HCT116 (cell line): ENCODE measurements around the gene NR2F2.

ENCODE experiments used
- CEBPB ChIP-seq: IDR thresholded peaks from 2 replicates; pipeline ENCODE4 v1.6.1; 2012; ENCODE audit warnings: low read depth
- CTCF ChIP-seq, 3 experiments: fragments of 200-600 bp in 1 of 3; sonication (generic) in 1 of 3; IDR thresholded peaks in 2 of 3; conservative IDR thresholded peaks in 1 of 3; 2 replicates each; pipeline ENCODE4 v1.5.1; 2012 to 2017; ENCODE audit warnings: low read depth in 2 of 3, low read length in 2 of 3, antibody characterized with exemption in 1 of 3, borderline replicate concordance in 1 of 3, control low read depth in 1 of 3, mild to moderate bottlenecking in 1 of 3, mixed read lengths in 1 of 3, mixed run types in 1 of 3, moderate library complexity in 1 of 3; ENCODE audit not compliant: insufficient read depth in 1 of 3
- EZH2 ChIP-seq: fragments of 200-600 bp; sonication (generic); IDR thresholded peaks from 2 replicates; pipeline ENCODE4 v1.6.1; 2017; ENCODE audit warnings: antibody characterized with exemption, mixed run types
- EZH2phosphoT487 ChIP-seq: fragments of 200-600 bp; IDR thresholded peaks from 2 replicates; pipeline ENCODE4 v1.6.1; 2018; ENCODE audit warnings: antibody characterized with exemption, borderline replicate concordance
- POLR2A ChIP-seq: IDR thresholded peaks from 2 replicates; pipeline ENCODE4 v1.7.0; 2011; ENCODE audit warnings: borderline replicate concordance; ENCODE audit not compliant: insufficient read depth, insufficient read length; ENCODE audit errors: extremely low read depth
- RAD21 ChIP-seq: IDR thresholded peaks from 2 replicates; pipeline ENCODE4 v1.6.1; 2012; ENCODE audit warnings: low read depth, mild to moderate bottlenecking
- SIN3A ChIP-seq: IDR thresholded peaks from 2 replicates; pipeline ENCODE4 v1.6.1; 2012; ENCODE audit warnings: low read depth
- YY1 ChIP-seq: IDR thresholded peaks from 2 replicates; pipeline ENCODE4 v1.6.1; 2011; ENCODE audit warnings: low read length, low read depth, moderate library complexity, mild to moderate bottlenecking; ENCODE audit not compliant: insufficient replicate concordance; ENCODE audit errors: extremely low read depth
- ZNF274 ChIP-seq: fragments of 200-500 bp; sonication (Bioruptor generic); IDR thresholded peaks from 2 replicates; pipeline ENCODE4 v1.6.1; 2014; ENCODE audit warnings: mild to moderate bottlenecking, low read depth, low read length, inconsistent platforms
- TF ChIP-seq, protein P1 (sequence below): IDR thresholded peaks from 2 replicates; pipeline ENCODE4 v1.6.1; 2012
- TF ChIP-seq, protein P2 (sequence below): IDR thresholded peaks from 2 replicates; pipeline ENCODE4 v1.6.1; 2012
- TF ChIP-seq, protein P3 (sequence below): IDR thresholded peaks from 2 replicates; pipeline ENCODE4 v1.6.1; 2012; ENCODE audit warnings: low read depth

DNA sequence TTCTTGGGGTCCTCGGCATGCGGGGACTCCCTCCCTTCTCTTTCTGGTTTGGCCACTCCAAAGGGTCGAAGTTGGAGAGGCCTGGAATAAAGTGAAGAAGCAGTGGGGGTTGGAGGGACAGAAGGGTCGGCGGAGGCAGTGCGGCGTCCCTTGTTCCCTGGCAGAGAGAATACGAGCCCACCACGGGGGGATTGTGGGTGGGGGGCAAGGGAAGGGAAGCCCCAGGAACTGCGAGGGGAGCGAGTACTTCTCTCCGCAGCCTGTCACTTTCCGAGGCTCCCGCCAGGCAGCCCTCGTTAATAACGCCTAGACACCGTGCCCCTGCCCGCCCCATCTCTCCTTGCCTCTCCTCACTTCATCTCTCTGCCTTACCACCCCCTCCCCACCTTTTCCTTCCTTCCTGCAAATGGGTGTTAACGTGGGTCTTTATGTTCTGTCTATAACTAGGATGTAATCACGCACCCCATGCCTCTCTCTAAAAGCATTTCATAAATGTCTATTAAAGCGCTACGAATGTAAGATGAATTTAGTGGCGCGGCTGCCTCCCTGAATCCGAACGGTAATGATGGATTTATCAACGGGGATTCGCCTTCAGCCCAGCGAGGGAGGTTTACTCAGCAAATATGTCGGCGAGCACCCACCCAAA, 13.7 kb downstream of the NR2F2 start:
- TF ChIP-seq RAD21: no peak
- TF ChIP-seq CTCF (IDR thresholded peaks at IDR 0.05 in 2 of 3, conservative IDR thresholded peaks at IDR 0.05 in 1 of 3; ENCODE audit: borderline replicate concordance in 1 of 3, insufficient read depth in 1 of 3, low read depth in 2 of 3, low read length in 2 of 3): no peak
- no peak for TF ChIP-seq EZH2
- TF ChIP-seq, protein P1, sequence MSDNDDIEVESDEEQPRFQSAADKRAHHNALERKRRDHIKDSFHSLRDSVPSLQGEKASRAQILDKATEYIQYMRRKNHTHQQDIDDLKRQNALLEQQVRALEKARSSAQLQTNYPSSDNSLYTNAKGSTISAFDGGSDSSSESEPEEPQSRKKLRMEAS: no peak
- no peak for TF ChIP-seq EZH2phosphoT487
- TF ChIP-seq SIN3A: no peak
- TF ChIP-seq YY1: no peak
- TF ChIP-seq, protein P2, sequence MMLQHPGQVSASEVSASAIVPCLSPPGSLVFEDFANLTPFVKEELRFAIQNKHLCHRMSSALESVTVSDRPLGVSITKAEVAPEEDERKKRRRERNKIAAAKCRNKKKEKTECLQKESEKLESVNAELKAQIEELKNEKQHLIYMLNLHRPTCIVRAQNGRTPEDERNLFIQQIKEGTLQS: no peak
- TF ChIP-seq POLR2A: no peak
- TF ChIP-seq, protein P3, sequence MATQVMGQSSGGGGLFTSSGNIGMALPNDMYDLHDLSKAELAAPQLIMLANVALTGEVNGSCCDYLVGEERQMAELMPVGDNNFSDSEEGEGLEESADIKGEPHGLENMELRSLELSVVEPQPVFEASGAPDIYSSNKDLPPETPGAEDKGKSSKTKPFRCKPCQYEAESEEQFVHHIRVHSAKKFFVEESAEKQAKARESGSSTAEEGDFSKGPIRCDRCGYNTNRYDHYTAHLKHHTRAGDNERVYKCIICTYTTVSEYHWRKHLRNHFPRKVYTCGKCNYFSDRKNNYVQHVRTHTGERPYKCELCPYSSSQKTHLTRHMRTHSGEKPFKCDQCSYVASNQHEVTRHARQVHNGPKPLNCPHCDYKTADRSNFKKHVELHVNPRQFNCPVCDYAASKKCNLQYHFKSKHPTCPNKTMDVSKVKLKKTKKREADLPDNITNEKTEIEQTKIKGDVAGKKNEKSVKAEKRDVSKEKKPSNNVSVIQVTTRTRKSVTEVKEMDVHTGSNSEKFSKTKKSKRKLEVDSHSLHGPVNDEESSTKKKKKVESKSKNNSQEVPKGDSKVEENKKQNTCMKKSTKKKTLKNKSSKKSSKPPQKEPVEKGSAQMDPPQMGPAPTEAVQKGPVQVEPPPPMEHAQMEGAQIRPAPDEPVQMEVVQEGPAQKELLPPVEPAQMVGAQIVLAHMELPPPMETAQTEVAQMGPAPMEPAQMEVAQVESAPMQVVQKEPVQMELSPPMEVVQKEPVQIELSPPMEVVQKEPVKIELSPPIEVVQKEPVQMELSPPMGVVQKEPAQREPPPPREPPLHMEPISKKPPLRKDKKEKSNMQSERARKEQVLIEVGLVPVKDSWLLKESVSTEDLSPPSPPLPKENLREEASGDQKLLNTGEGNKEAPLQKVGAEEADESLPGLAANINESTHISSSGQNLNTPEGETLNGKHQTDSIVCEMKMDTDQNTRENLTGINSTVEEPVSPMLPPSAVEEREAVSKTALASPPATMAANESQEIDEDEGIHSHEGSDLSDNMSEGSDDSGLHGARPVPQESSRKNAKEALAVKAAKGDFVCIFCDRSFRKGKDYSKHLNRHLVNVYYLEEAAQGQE: no peak
- TF ChIP-seq ZNF274: no peak
- TF ChIP-seq CEBPB: no peak
